K562 (cell line): ENCODE data around the gene GPR32. TPM values are rescaled to one million over a fixed set of nuclear protein-coding genes. Genes with fewer than 3 reads are reported as not detected.

Experiments used
- ARID1B ChIP-seq: fragments of 450-650 bp; IDR thresholded peaks from 2 replicates; pipeline ENCODE4 v1.6.1; 2016; ENCODE audit warnings: antibody characterized with exemption, mild to moderate bottlenecking, inconsistent platforms
- ATF7 ChIP-seq: fragments of 450-650 bp; IDR thresholded peaks from 2 replicates; pipeline ENCODE4 v1.7.1; 2014; ENCODE audit warnings: mild to moderate bottlenecking, moderate library complexity
- CC2D1A ChIP-seq: fragments of 450-650 bp; IDR thresholded peaks from 2 replicates; pipeline ENCODE4 v1.6.1; 2017; ENCODE audit warnings: mild to moderate bottlenecking
- CCNT2 ChIP-seq: IDR thresholded peaks from 2 replicates; pipeline ENCODE4 v1.6.1; 2011; ENCODE audit warnings: borderline replicate concordance, low read depth, mild to moderate bottlenecking, moderate library complexity, mixed read lengths, low read length; ENCODE audit not compliant: insufficient read length; ENCODE audit errors: extremely low read depth
- GATAD2B ChIP-seq: fragments of 450-650 bp; IDR thresholded peaks from 2 replicates; pipeline ENCODE4 v1.6.1; 2017; ENCODE audit warnings: mild to moderate bottlenecking, borderline replicate concordance
- HSF4 ChIP-seq: fragments of 250-450 bp; sonication (Bioruptor Pico); IDR thresholded peaks from 2 replicates; pipeline ENCODE4 v2.1.2; 2022; ENCODE audit warnings: mild to moderate bottlenecking, moderate library complexity, borderline replicate concordance
- JUNB ChIP-seq: fragments of 450-650 bp; formaldehyde crosslinking; conservative IDR thresholded peaks from 2 replicates; pipeline ENCODE4 v1.4.0; 2020; ENCODE audit warnings: mild to moderate bottlenecking
- NFE2 ChIP-seq: IDR thresholded peaks from 2 replicates; pipeline ENCODE4 v1.6.1; 2014; ENCODE audit warnings: antibody characterized with exemption, low read depth
- SMARCE1 ChIP-seq: fragments of 450-650 bp; IDR thresholded peaks from 2 replicates; pipeline ENCODE4 v1.7.1; 2016; ENCODE audit warnings: mild to moderate bottlenecking
- ZNF778 ChIP-seq: fragments of 450-650 bp; formaldehyde crosslinking; IDR thresholded peaks from 2 replicates; pipeline ENCODE4 v1.4.0; 2020; ENCODE audit warnings: mild to moderate bottlenecking, moderate library complexity
- ZNF780A ChIP-seq: fragments of 250-450 bp; sonication (Bioruptor Pico); IDR thresholded peaks from 2 replicates; pipeline ENCODE4 v1.5.0; 2021; ENCODE audit warnings: mild to moderate bottlenecking
- polyA plus RNA-seq, 8 experiments: library from polyadenylated mRNA; depleted of rRNA in 4 of 8; stranded (reverse) in 5 of 8; unstranded in 3 of 8; fragments of >200 nt; fragmentation: Nextera tagmentation in 2 of 8; fragmentation: Illumina TruSeq in 1 of 8; extraction: Ambion mirVana in 2 of 8; extraction: Trizol in 1 of 8; gene quantifications; 2 replicates each; pipeline versions ENCODE4 v1.2.1 to v1.2.3, GENCODE V29; 2011 to 2014; ENCODE audit warnings: inconsistent platforms in 1 of 8, missing spikeins in 1 of 8
- total RNA-seq, 7 experiments: library from RNA; depleted of rRNA in 6 of 7; stranded (reverse); fragments of >200 nt in 6 of 7; fragmentation: Illumina TruSeq in 2 of 7; extraction: Trizol in 2 of 7; gene quantifications; 2 replicates each; pipeline versions ENCODE4 v1.2.1 to v1.2.3, GENCODE V29; 2011 to 2021; ENCODE audit warnings: low replicate concordance in 1 of 7
- TF ChIP-seq, protein P1 (sequence below): fragments of 450-650 bp; IDR thresholded peaks from 2 replicates; pipeline ENCODE4 v1.6.1; 2018; ENCODE audit warnings: mild to moderate bottlenecking, low read depth; ENCODE audit not compliant: partially characterized antibody
- TF ChIP-seq, protein P2 (sequence below): sonication (generic); formaldehyde crosslinking; IDR thresholded peaks from 2 replicates; pipeline ENCODE4 v1.8.1; 2022; ENCODE audit warnings: missing genetic modification reagents
- TF ChIP-seq, protein P3 (sequence below): fragments of 250-450 bp; sonication (Bioruptor Pico); IDR thresholded peaks from 2 replicates; pipeline ENCODE4 v1.4.0; 2020; ENCODE audit warnings: mild to moderate bottlenecking
- TF ChIP-seq, protein P4 (sequence below), 3 experiments: IDR thresholded peaks in 2 of 3; conservative IDR thresholded peaks in 1 of 3; 2 replicates each; pipeline ENCODE4 v1.5.1; 2011 to 2012; ENCODE audit warnings: low read length in 3 of 3, mild to moderate bottlenecking in 3 of 3, control low read depth in 2 of 3, improper control_type of control experiment in 1 of 3, inconsistent platforms in 1 of 3, low read depth in 1 of 3, mixed read lengths in 1 of 3, moderate library complexity in 1 of 3; ENCODE audit not compliant: insufficient read depth in 2 of 3
- TF ChIP-seq, protein P5 (sequence below): sonication (generic); formaldehyde crosslinking; IDR thresholded peaks from 2 replicates; pipeline ENCODE4 v1.9.0; 2022; ENCODE audit warnings: mild to moderate bottlenecking, missing genetic modification reagents

GPR32 gene
- total and polyA plus RNA-seq, 9 of the 15 experiments (the other 6 are each of a cell fraction or from before 2014, with no cell fraction given) = not detected

DNA sequence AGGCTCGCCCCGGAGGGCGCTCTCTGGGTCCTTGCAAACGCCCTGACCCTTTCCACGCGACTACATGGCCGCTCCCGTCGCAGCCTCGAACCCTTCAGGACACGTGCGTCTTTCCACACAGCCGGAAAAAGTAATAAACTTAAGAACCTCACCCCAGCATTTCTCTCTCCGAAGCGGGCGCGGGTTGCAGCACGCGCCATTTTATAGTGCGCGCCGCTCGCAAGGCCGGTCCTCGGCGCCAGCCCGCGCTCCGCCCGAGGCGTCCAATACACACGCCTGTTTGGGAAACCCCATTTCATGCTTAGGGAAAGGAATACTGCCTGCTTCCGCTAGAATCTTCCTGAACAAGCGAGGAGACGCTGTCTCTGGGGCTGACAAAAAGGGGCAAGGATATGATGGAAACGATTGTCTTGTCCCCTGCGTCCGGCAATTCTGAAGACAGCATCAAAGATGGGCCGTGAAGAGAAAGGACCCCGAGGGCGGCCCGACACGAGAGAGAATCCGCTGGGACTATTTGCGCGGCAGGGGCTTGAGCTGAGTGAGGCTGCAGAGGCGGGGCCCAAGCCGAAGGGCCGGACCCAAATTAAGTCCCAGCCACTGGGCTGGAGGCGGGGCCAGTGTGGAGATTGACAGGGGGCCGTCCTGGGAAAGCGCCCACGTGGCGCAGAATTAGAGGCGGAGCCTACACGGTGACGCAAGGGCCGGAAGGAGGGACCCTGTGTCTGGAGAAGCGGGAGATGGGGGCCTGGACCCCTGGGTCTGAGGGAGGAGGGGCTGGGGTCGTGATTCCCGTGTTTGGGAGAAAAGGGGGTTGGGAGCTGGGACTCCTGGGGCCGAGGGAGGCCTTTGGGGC is 34.4 kb downstream of the GPR32 start (continued):
- TF ChIP-seq, protein P1, sequence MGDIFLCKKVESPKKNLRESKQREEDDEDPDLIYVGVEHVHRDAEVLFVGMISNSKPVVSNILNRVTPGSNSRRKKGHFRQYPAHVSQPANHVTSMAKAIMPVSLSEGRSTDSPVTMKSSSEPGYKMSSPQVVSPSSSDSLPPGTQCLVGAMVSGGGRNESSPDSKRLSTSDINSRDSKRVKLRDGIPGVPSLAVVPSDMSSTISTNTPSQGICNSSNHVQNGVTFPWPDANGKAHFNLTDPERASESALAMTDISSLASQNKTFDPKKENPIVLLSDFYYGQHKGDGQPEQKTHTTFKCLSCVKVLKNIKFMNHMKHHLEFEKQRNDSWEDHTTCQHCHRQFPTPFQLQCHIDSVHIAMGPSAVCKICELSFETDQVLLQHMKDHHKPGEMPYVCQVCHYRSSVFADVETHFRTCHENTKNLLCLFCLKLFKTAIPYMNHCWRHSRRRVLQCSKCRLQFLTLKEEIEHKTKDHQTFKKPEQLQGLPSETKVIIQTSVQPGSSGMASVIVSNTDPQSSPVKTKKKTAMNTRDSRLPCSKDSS = no peak
- TF ChIP-seq, protein P2, sequence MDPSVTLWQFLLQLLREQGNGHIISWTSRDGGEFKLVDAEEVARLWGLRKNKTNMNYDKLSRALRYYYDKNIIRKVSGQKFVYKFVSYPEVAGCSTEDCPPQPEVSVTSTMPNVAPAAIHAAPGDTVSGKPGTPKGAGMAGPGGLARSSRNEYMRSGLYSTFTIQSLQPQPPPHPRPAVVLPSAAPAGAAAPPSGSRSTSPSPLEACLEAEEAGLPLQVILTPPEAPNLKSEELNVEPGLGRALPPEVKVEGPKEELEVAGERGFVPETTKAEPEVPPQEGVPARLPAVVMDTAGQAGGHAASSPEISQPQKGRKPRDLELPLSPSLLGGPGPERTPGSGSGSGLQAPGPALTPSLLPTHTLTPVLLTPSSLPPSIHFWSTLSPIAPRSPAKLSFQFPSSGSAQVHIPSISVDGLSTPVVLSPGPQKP (CRISPR knock-in tag) = no peak
- TF ChIP-seq ZNF780A (CRISPR knock-in tag) (no peak), NFE2 (peak; percentile 99), JUNB (no peak), ATF7 (peak; percentile 90), CCNT2 (peak; percentile 7), SMARCE1 (no peak), HSF4 (no peak), ZNF778 (no peak), ARID1B (no peak; the same call in 1 of the 2 replicates), GATAD2B (no peak), CC2D1A (no peak)
- TF ChIP-seq, protein P3, sequence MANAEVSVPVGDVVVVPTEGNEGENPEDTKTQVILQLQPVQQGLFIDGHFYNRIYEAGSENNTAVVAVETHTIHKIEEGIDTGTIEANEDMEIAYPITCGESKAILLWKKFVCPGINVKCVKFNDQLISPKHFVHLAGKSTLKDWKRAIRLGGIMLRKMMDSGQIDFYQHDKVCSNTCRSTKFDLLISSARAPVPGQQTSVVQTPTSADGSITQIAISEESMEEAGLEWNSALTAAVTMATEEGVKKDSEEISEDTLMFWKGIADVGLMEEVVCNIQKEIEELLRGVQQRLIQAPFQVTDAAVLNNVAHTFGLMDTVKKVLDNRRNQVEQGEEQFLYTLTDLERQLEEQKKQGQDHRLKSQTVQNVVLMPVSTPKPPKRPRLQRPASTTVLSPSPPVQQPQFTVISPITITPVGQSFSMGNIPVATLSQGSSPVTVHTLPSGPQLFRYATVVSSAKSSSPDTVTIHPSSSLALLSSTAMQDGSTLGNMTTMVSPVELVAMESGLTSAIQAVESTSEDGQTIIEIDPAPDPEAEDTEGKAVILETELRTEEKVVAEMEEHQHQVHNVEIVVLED = peak; percentile 60
- TF ChIP-seq, protein P4, sequence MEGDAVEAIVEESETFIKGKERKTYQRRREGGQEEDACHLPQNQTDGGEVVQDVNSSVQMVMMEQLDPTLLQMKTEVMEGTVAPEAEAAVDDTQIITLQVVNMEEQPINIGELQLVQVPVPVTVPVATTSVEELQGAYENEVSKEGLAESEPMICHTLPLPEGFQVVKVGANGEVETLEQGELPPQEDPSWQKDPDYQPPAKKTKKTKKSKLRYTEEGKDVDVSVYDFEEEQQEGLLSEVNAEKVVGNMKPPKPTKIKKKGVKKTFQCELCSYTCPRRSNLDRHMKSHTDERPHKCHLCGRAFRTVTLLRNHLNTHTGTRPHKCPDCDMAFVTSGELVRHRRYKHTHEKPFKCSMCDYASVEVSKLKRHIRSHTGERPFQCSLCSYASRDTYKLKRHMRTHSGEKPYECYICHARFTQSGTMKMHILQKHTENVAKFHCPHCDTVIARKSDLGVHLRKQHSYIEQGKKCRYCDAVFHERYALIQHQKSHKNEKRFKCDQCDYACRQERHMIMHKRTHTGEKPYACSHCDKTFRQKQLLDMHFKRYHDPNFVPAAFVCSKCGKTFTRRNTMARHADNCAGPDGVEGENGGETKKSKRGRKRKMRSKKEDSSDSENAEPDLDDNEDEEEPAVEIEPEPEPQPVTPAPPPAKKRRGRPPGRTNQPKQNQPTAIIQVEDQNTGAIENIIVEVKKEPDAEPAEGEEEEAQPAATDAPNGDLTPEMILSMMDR (IDR thresholded peaks at IDR 0.05 in 2 of 3, conservative IDR thresholded peaks at IDR 0.05 in 1 of 3; ENCODE audit: insufficient read depth in 2 of 3, low read depth in 1 of 3, low read length in 3 of 3) = peak in 1 of 3 experiments; percentile 4; a peak in 1 of 6 replicates
- TF ChIP-seq, protein P5, sequence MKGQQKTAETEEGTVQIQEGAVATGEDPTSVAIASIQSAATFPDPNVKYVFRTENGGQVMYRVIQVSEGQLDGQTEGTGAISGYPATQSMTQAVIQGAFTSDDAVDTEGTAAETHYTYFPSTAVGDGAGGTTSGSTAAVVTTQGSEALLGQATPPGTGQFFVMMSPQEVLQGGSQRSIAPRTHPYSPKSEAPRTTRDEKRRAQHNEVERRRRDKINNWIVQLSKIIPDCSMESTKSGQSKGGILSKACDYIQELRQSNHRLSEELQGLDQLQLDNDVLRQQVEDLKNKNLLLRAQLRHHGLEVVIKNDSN (CRISPR knock-in tag) = peak; percentile 97
